ENCODE data around the gene LRRC8D. TPM values are rescaled to one million over a fixed set of nuclear protein-coding genes. Genes with fewer than 3 reads are reported as not detected.

Gene LRRC8D
- total RNA-seq, 1 donor from 2014 or later: 1.3 TPM

DNA sequence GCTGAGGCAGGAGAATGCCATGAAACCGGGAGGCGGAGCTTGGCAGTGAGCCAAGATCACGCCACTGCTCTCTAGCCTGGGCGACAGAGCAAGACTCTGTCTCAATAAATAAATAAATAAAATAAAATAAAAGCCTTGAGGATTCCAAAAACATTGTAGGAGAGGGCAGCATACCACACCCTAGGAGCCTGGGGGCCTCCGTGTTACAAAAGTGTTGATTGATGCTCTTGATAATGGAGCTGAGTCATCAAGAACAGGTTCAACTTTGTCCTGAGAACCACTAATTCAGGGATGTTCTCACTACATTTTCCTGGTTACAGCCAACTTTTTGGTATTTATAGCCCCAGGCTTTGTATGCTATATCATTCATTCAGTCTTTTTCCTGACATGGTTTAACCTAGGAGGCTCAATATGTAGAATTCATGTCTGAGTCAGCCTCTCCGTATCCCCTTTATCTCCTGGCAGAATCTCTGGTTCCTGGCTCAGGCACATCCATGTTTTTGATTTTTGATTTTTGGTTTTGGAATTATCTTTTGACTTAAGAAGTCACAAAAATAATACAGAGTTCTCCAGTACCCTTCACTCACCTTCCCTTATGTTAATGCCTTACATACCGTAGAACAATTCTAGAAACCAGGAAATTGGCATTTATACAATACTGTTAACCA lies 69.4 kb downstream of the LRRC8D start:
- H3K4me3 ChIP-seq: no peak overlapping the region
- H3K27me3 ChIP-seq: no peaks in the 10 kb centered on the region
- intact Hi-C loops (cut with DNase I): no loop called here
- no peak for DNase-seq (ENCODE audit: low spot score in 2 of 2)
- no peak overlapping the region for H3K27ac ChIP-seq
- TF ChIP-seq, protein P1, sequence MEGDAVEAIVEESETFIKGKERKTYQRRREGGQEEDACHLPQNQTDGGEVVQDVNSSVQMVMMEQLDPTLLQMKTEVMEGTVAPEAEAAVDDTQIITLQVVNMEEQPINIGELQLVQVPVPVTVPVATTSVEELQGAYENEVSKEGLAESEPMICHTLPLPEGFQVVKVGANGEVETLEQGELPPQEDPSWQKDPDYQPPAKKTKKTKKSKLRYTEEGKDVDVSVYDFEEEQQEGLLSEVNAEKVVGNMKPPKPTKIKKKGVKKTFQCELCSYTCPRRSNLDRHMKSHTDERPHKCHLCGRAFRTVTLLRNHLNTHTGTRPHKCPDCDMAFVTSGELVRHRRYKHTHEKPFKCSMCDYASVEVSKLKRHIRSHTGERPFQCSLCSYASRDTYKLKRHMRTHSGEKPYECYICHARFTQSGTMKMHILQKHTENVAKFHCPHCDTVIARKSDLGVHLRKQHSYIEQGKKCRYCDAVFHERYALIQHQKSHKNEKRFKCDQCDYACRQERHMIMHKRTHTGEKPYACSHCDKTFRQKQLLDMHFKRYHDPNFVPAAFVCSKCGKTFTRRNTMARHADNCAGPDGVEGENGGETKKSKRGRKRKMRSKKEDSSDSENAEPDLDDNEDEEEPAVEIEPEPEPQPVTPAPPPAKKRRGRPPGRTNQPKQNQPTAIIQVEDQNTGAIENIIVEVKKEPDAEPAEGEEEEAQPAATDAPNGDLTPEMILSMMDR (IDR thresholded peaks at IDR 0.05): no peak
- no peaks in the 10 kb centered on the region for H3K36me3 ChIP-seq
- H3K9me3 ChIP-seq: no peaks in the 10 kb centered on the region
- no peaks in the 10 kb centered on the region for H3K4me1 ChIP-seq

GRCh38 chr1:89892816-89893215 lies 72.0 kb downstream of the LRRC8D start:
- Histone ChIP-seq H3K9me3 (no peaks in the 10 kb centered on the region), H3K4me3 (no peak overlapping the region), H3K27me3 (no peaks in the 10 kb centered on the region), H3K4me1 (no peaks in the 10 kb centered on the region), H3K36me3 (no peaks in the 10 kb centered on the region), H3K27ac (no peak overlapping the region)
- intact Hi-C loops (cut with DNase I): no loop called here
- no peak for DNase-seq (ENCODE audit: low spot score in 2 of 2)
- TF ChIP-seq, protein P1 (IDR thresholded peaks at IDR 0.05): no peak

DNA sequence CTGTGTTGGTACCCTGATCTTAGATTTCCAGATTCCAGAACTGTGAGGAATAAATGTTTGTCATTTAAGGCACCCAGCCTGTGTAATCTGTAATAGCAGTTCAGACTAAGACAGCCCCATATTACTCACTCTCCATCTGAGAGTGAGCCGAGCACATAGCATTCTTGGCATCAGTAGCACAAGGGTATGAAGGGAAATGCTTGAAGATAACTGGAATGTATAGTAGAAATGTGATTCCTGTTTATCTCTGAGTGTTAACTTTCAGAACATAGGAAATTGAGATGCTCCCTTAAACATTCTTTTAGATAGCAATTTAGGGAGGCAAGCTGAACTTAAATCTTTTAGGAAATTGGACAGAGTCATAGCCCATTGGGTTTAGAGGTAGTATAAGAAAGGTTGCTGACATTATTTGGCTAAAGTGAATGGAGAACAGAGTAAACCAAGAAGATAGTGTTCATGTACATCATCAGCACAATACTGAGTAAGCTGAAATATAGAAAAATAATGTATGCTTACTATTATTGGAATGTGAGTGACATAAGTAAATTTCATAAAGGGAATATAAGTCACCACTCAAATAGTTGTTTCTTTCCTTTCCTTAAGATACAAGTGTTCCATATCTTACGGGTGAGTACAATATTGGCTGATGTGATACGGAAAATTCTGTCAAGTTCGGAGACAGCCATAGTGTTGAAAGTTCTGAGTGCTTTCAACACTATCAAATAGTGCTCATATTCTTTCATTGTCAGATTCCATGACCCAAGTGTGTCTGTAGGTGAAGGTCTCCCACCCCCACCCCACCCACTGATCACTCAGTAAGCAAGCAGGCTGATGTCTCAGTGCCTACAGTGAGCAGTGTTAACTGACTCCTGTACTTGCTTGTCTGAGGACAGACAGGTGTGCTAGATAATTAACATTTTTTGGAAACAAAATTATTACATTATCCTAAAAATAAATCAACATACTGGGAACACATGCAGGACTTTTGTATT lies 73.7 kb downstream of the LRRC8D start:
- Histone ChIP-seq H3K4me1 (no peaks in the 10 kb centered on the region), H3K36me3 (no peaks in the 10 kb centered on the region), H3K27me3 (no peaks in the 10 kb centered on the region), H3K27ac (no peak overlapping the region), H3K4me3 (no peak overlapping the region), H3K9me3 (no peaks in the 10 kb centered on the region)
- intact Hi-C loops (cut with DNase I): no loop called here
- DNase-seq (ENCODE audit: low spot score in 2 of 2): no peak
- TF ChIP-seq, protein P1 (IDR thresholded peaks at IDR 0.05): no peak

DNA sequence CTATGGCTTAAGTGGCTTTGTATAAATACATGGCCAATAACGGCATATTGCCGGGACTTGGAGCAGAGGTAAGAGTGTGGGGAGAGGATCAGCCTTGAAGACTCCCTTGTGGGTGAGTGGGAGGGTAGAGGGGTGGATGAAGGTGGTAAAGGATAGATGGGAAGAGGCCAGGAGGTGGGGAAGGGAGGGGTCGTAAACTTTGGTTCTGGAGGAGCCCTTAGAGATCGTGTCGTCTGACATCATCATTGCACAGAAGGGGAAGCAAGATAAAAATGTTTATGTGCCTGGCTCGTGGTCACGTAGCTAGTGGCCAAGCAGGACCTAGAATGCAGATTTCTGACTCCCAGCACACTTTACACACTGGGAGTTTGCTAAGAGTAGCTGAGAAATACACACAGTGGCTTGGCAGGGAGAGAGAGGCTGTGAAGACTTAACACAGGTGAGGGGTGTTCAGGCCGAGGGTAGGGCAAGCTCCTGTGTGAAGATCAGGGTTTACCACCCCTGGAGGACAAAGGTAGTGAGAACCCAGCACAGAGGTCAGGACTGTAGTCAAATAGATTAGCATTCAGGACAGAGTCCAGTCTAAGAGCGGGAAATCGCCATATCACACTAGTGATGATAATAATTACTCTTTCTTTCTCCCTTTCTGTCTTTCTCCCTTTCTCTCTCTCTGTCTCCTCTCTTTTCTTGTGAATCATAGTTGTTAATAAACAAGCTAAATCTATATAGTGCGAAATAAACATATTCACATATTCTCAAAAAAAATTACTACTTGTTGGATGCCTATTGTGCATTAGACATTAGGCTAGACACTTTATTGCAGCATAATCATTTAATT lies 75.5 kb downstream of the LRRC8D start:
- H3K36me3 ChIP-seq: no peaks in the 10 kb centered on the region
- H3K4me1 ChIP-seq: no peaks in the 10 kb centered on the region
- intact Hi-C loops (cut with DNase I): no loop called here
- DNase-seq (ENCODE audit: low spot score in 2 of 2): no peak
- H3K27ac ChIP-seq: no peak overlapping the region
- H3K9me3 ChIP-seq: no peaks in the 10 kb centered on the region
- no peaks in the 10 kb centered on the region for H3K27me3 ChIP-seq
- TF ChIP-seq, protein P1 (IDR thresholded peaks at IDR 0.05): no peak
- no peak overlapping the region for H3K4me3 ChIP-seq

DNA sequence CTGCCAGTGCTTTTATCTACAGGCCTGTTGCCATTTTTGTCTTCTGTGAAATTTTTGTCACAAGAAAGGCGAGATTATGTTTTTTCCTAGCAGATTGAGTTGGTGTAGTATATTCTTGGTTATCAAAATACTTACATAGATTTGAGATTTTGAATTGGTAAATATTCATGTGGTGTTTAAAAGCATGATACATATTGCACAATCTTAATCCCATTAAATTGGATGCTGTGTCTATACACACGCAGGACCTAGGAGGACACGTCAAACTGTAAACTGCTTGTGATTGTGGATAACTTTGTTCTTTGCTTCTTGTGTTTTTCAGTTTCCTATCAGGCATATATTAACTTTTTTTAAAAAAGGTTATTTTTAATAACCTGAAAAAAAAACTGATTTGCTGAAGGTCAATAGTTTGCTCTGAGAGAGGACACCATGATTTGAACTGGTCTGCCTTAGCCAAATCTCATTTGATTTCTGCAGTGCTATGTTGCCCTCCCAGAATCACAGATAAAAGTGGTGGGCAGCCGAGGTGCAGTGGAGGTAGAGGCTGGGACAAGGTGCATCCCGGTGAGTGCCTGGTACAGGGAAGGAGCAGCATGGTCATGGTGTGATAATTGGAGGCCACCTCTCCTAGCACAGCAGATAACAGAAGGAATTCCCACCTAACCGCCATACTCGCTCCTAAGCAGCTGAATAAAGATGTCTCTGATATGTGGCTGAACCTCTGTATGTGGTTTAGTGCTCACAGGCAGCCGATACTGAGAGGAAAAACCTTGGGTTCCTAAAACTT lies 76.7 kb downstream of the LRRC8D start:
- Histone ChIP-seq H3K27ac (no peak overlapping the region), H3K9me3 (no peaks in the 10 kb centered on the region), H3K4me3 (no peak overlapping the region), H3K27me3 (no peaks in the 10 kb centered on the region), H3K36me3 (no peaks in the 10 kb centered on the region), H3K4me1 (no peaks in the 10 kb centered on the region)
- intact Hi-C loops (cut with DNase I): no loop called here
- DNase-seq (ENCODE audit: low spot score in 2 of 2): no peak
- TF ChIP-seq, protein P1 (IDR thresholded peaks at IDR 0.05): no peak
